HG02884 (cell line): Measurements from ENCODE around the gene CHRNA4.
"Not testable (repeated sequence)": the region's sequence is repeated elsewhere in the genome, so short reads cannot be mapped to it uniquely, and the experiment has no call there.

Source experiments
- ATAC-seq: cut with Tn5 transposase; IDR thresholded peaks from one replicate; pipeline ENCODE4 v1.9.1; 2021; ENCODE audit warnings: mild to moderate bottlenecking, moderate library complexity; ENCODE audit not compliant: unreplicated experiment

The CHRNA4 gene

GRCh38 chr20:63351326-63351700 is 9.8 kb downstream of the CHRNA4 start:
- no peak for ATAC-seq

GRCh38 chr20:63350597-63351325 is 10.4 kb downstream of the CHRNA4 start:
- ATAC-seq = no peak

- ATAC-seq = no peak
These were observed 11.0 kb downstream of the CHRNA4 start for GRCh38 chr20:63350196-63350595.

GRCh38 chr20:63349516-63349895 is 11.6 kb downstream of the CHRNA4 start:
- ATAC-seq = no peak

GRCh38 chr20:63348828-63349515 is 12.2 kb downstream of the CHRNA4 start:
- no peak for ATAC-seq

- no peak for ATAC-seq
These were observed 13.0 kb downstream of the CHRNA4 start for GRCh38 chr20:63347950-63348827.

- ATAC-seq = no peak
These were observed 13.9 kb downstream of the CHRNA4 start for GRCh38 chr20:63347081-63347741.

GRCh38 chr20:63346131-63347080 is 14.7 kb downstream of the CHRNA4 start:
- ATAC-seq = no peak

- no peak for ATAC-seq
These were observed 15.6 kb downstream of the CHRNA4 start for GRCh38 chr20:63345328-63346100.

- ATAC-seq = no peak
These were observed 16.4 kb downstream of the CHRNA4 start for GRCh38 chr20:63344616-63345327.

GRCh38 chr20:63343460-63344445 is 17.4 kb downstream of the CHRNA4 start:
- no peak for ATAC-seq

- no peak for ATAC-seq
These were observed 18.3 kb downstream of the CHRNA4 start for GRCh38 chr20:63342561-63343459.

GRCh38 chr20:63340158-63340688 is 20.9 kb downstream of the CHRNA4 start:
- not testable (repeated sequence) for ATAC-seq

GRCh38 chr20:63339154-63340094 is 21.7 kb downstream of the CHRNA4 start:
- ATAC-seq = not testable (repeated sequence)
